K562 (cell line): ENCODE results near the gene TIMM17A. TPM values are rescaled to one million over a fixed set of nuclear protein-coding genes. Genes with fewer than 3 reads are reported as not detected.
A peak's percentile ranks its signal among the peaks of the same experiment; 100 is the strongest.
"Not testable (repeated sequence)": the region's sequence is repeated elsewhere in the genome, so short reads cannot be mapped to it uniquely, and the experiment has no call there.

Experiments
- ATAC-seq: fragments of 200-7000 bp; cut with Tn5 transposase; 3 replicates; pipeline ENCODE4 v1.9.1; 2020; ENCODE audit warnings: moderate library complexity
- BruUV-seq: library from RNA; stranded (reverse); fragments of 400-500 nt; replicated peaks from 2 replicates; lab custom pipeline; 2021; lab: Mats Ljungman, UMichigan
- CTCF ChIA-PET: fragments of 300-600 bp; formaldehyde crosslinking; extraction: SDS; loops from one replicate; lab custom pipeline; 2021; ENCODE audit warnings: low intra/inter-chr PET ratio; lab: Yijun Ruan, JAX
- POLR2A ChIA-PET: fragments of 300-600, 350-650 bp; sonication (Branson Sonifier 250); formaldehyde crosslinking; extraction: SDS; loops from one replicate; lab custom pipeline; 2021; ENCODE audit warnings: antibody characterized with exemption, inconsistent platforms; lab: Yijun Ruan, JAX
- DNase-seq, 4 experiments: peaks; one replicate each; pipeline versions ENCODE4 v3.0.0 to v3.0.0-alpha.2; 2011 to 2018; ENCODE audit warnings: low spot score in 3 of 4, mixed read lengths in 3 of 4; ENCODE audit errors: extremely low read depth in 1 of 4
- FAIRE-seq: peaks from 2 replicates; lab custom pipeline; 2011; peaks lifted over from hg19 to GRCh38; lab: Jason Lieb, UNC
- H2AFZ ChIP-seq: 2 replicates; pipeline ENCODE4 v1.6.0; 2011; ENCODE audit warnings: low read depth, low read length, control low read depth, inconsistent platforms
- H3K27ac ChIP-seq: fragments of 200-600 bp; 3 replicates; pipeline ENCODE4 v1.8.0; 2011; ENCODE audit warnings: low read depth, mild to moderate bottlenecking, control low read depth, inconsistent platforms, low read length, moderate library complexity, mixed read lengths; ENCODE audit errors: extremely low read depth
- H3K27me3 ChIP-seq, 2 experiments: fragments of 300-600 bp in 1 of 2; 2 replicates in 1 of 2; 3 replicates in 1 of 2; pipeline versions ENCODE4 v1.6.0 to v1.8.0; 2011; ENCODE audit warnings: inconsistent platforms in 2 of 2, low read length in 2 of 2, mild to moderate bottlenecking in 1 of 2, mixed read lengths in 1 of 2, moderate library complexity in 1 of 2; ENCODE audit not compliant: control insufficient read depth in 2 of 2, insufficient read depth in 2 of 2
- H3K36me3 ChIP-seq: fragments of 300-600 bp; 3 replicates; pipeline ENCODE4 v1.8.0; 2011; ENCODE audit warnings: mild to moderate bottlenecking, low read length, inconsistent platforms; ENCODE audit not compliant: control insufficient read depth, insufficient read depth
- H3K4me1 ChIP-seq, 2 experiments: fragments of 200-600 bp in 1 of 2; replicated peaks in 1 of 2; 2 replicates in 1 of 2; 3 replicates in 1 of 2; pipeline versions ENCODE4 v1.5.1 to v1.8.0; 2011; ENCODE audit warnings: inconsistent platforms in 2 of 2, low read length in 2 of 2, mild to moderate bottlenecking in 1 of 2, mixed read lengths in 1 of 2, moderate library complexity in 1 of 2; ENCODE audit not compliant: control insufficient read depth in 2 of 2, insufficient read depth in 2 of 2
- H3K4me2 ChIP-seq: 2 replicates; pipeline ENCODE4 v1.6.1; 2011; ENCODE audit warnings: low read length, control low read depth, inconsistent platforms, mixed read lengths; ENCODE audit not compliant: insufficient read depth
- H3K4me3 ChIP-seq: fragments of 200-600 bp; sonication (generic), shearing (Covaris generic); 2 replicates; pipeline ENCODE4 v1.5.1; 2016; ENCODE audit warnings: control low read depth, inconsistent platforms
- H3K79me2 ChIP-seq: fragments of 200-600 bp; 3 replicates; pipeline ENCODE4 v1.8.0; 2011; ENCODE audit warnings: low read length, inconsistent platforms; ENCODE audit not compliant: control insufficient read depth, insufficient read depth
- H3K9ac ChIP-seq, 2 experiments: 2 replicates each; pipeline versions ENCODE4 v1.6.0 to v1.6.1; 2011; ENCODE audit warnings: low read depth in 2 of 2, low read length in 2 of 2, control low read depth in 1 of 2, inconsistent platforms in 1 of 2, mild to moderate bottlenecking in 1 of 2, mixed read lengths in 1 of 2; ENCODE audit not compliant: insufficient read depth in 1 of 2
- H3K9me1 ChIP-seq: one replicate; pipeline ENCODE4 v1.6.0; 2011; ENCODE audit warnings: inconsistent platforms, mild to moderate bottlenecking, low read length, moderate library complexity; ENCODE audit not compliant: control insufficient read depth, insufficient read depth
- H3K9me3 ChIP-seq: replicated peaks from 2 replicates; pipeline ENCODE4 v1.5.1; 2011; ENCODE audit warnings: low read depth, low read length, inconsistent platforms; ENCODE audit not compliant: control insufficient read depth, insufficient read depth
- H4K20me1 ChIP-seq: replicated peaks from 2 replicates; pipeline ENCODE4 v1.6.1; 2011; ENCODE audit warnings: low read length, inconsistent platforms, mixed read lengths; ENCODE audit not compliant: control insufficient read depth, insufficient read depth
- ATF3 ChIP-seq, 2 experiments: fragments of 450-650 bp in 1 of 2; sonication (generic) in 1 of 2; formaldehyde crosslinking in 1 of 2; IDR thresholded peaks in 1 of 2; conservative IDR thresholded peaks in 1 of 2; 2 replicates each; pipeline versions ENCODE4 v1.6.1 to v1.8.1; 2016 to 2023; ENCODE audit warnings: mild to moderate bottlenecking in 2 of 2, moderate library complexity in 2 of 2, inconsistent platforms in 1 of 2, missing genetic modification reagents in 1 of 2
- C11orf30 ChIP-seq: fragments of 450-650 bp; IDR thresholded peaks from 2 replicates; pipeline ENCODE4 v1.6.1; 2016; ENCODE audit warnings: low read depth, mild to moderate bottlenecking
- CBFB ChIP-seq: sonication (generic); formaldehyde crosslinking; IDR thresholded peaks from 2 replicates; pipeline ENCODE4 v1.4.0; 2020; ENCODE audit warnings: mild to moderate bottlenecking, missing genetic modification reagents
- E2F1 ChIP-seq: sonication (generic); formaldehyde crosslinking; IDR thresholded peaks from 2 replicates; pipeline ENCODE4 v1.8.1; 2023; ENCODE audit warnings: mild to moderate bottlenecking, missing genetic modification reagents, moderate library complexity
- MAX ChIP-seq: sonication (generic); formaldehyde crosslinking; IDR thresholded peaks from 2 replicates; pipeline ENCODE4 v1.9.0; 2022; ENCODE audit warnings: mild to moderate bottlenecking, missing genetic modification reagents
- NFRKB ChIP-seq: fragments of 450-650 bp; IDR thresholded peaks from 2 replicates; pipeline ENCODE4 v1.6.1; 2016; ENCODE audit warnings: low read depth
- RBFOX2 ChIP-seq: fragments of 200-400 bp; formaldehyde crosslinking; IDR thresholded peaks from 2 replicates; pipeline ENCODE4 v1.6.1; 2017; ENCODE audit warnings: low read depth, mild to moderate bottlenecking, low read length, moderate library complexity
- SP1 ChIP-seq: sonication (generic); formaldehyde crosslinking; IDR thresholded peaks from 2 replicates; pipeline ENCODE4 v1.8.1; 2022; ENCODE audit warnings: mild to moderate bottlenecking, missing genetic modification reagents
- YBX1 ChIP-seq: fragments of 450-650 bp; IDR thresholded peaks from 2 replicates; pipeline ENCODE4 v1.7.1; 2016; ENCODE audit warnings: mild to moderate bottlenecking
- ZNF311 ChIP-seq: fragments of 250-450 bp; sonication (Bioruptor Pico); IDR thresholded peaks from 2 replicates; pipeline ENCODE4 v1.4.0; 2020; ENCODE audit warnings: mild to moderate bottlenecking, moderate library complexity
- WGBS: fragments of 100-300 bp; shearing (Covaris generic); methylation state at CpG from one replicate; pipeline ENCODE4 v1.1.6; 2016; ENCODE audit warnings: low coverage, mixed read lengths; ENCODE audit not compliant: insufficient coverage; ENCODE audit errors: missing lambda C conversion rate; 5-methylcytosine and 5-hydroxymethylcytosine counted together
- in situ Hi-C: fragments of 300-500 bp; cut with MboI; formaldehyde crosslinking; loops from 4 replicates; pipeline ENCODE4 v1.15.0; 2018; ENCODE audit warnings: inconsistent platforms, mixed read lengths
- intact Hi-C: fragments of 100-400 bp; cut with micrococcal nuclease; formaldehyde crosslinking; loops from 2 replicates; pipeline ENCODE4 v1.14.2; 2022
- polyA plus RNA-seq, 8 experiments: library from polyadenylated mRNA; depleted of rRNA in 4 of 8; stranded (reverse) in 5 of 8; unstranded in 3 of 8; fragments of >200 nt; fragmentation: Nextera tagmentation in 2 of 8; fragmentation: Illumina TruSeq in 1 of 8; extraction: Ambion mirVana in 2 of 8; extraction: Trizol in 1 of 8; gene quantifications; 2 replicates each; pipeline versions ENCODE4 v1.2.1 to v1.2.3, GENCODE V29; 2011 to 2014; ENCODE audit warnings: inconsistent platforms in 1 of 8, missing spikeins in 1 of 8
- total RNA-seq, 7 experiments: library from RNA; depleted of rRNA in 6 of 7; stranded (reverse); fragments of >200 nt in 6 of 7; fragmentation: Illumina TruSeq in 2 of 7; extraction: Trizol in 2 of 7; gene quantifications; 2 replicates each; pipeline versions ENCODE4 v1.2.1 to v1.2.3, GENCODE V29; 2011 to 2021; ENCODE audit warnings: low replicate concordance in 1 of 7

The TIMM17A gene
- total and polyA plus RNA-seq, 9 of the 15 experiments (the other 6 are each of a cell fraction or from before 2014, with no cell fraction given) = 116 to 744 (median 180) TPM

GRCh38 chr1:201955729-201956143 lies 433 bp downstream of the TIMM17A start (continued):
- TF ChIP-seq YBX1 (no peak), ZNF311 (CRISPR knock-in tag) (no peak)

GRCh38 chr1:201958348-201958747 lies 3.0 kb downstream of the TIMM17A start:
- H3K27ac ChIP-seq = no peak overlapping the region
- H3K9me1 ChIP-seq = peaks cover 4% of the 10 kb centered on the region
- FAIRE-seq (no peak), ATAC-seq (no peak), DNase-seq (no peak)
- no peak overlapping the region for H3K4me2 ChIP-seq
- no peak overlapping the region for H3K4me3 ChIP-seq
- H3K9me3 ChIP-seq = no peaks in the 10 kb centered on the region
- H3K36me3 ChIP-seq = peaks cover 73% of the 10 kb centered on the region
- peaks cover 73% of the 10 kb centered on the region for H3K79me2 ChIP-seq
- H4K20me1 ChIP-seq = 0 out of 2 replicates have a peak, but pooled peaks cover 2% of the 10 kb centered on the region
- ChIA-PET POLR2A (interaction anchor here (0.6 to 1.5 kb wide), 6 partner anchors 8 to 77 kb away, joined by 3 to 7 read pairs (median 4); partner anchors contain the start of gene LMOD1), CTCF (no interaction called here)
- no peaks in the 10 kb centered on the region for H3K27me3 ChIP-seq
- peaks cover 12 to 13% of the 10 kb centered on the region in 2 experiments; a peak in 3 of 5 replicates for H3K4me1 ChIP-seq
- in situ Hi-C loops = no loop called here
- no TSS peak for BruUV-seq
- WGBS = 98% methylated on average over 5 of the region's 5 CpGs
- no peak overlapping the region for H2AFZ ChIP-seq
- 0 out of 2 replicates have a peak, but pooled peaks have one; percentile 2 for TF ChIP-seq CBFB
- no peak for TF ChIP-seq C11orf30
- TF ChIP-seq MAX (CRISPR knock-in tag) = peak; percentile 34; the same call in 1 of the 2 replicates
- TF ChIP-seq E2F1 (CRISPR knock-in tag) = peak; percentile 69; the same call in 1 of the 2 replicates
- peak; percentile 39; the same call in 1 of the 2 replicates for TF ChIP-seq RBFOX2
- 0 out of 2 replicates have a peak, but pooled peaks have one; percentile 31 for TF ChIP-seq SP1 (CRISPR knock-in tag)
- TF ChIP-seq NFRKB = no peak
- TF ChIP-seq ATF3 (IDR thresholded peaks at IDR 0.05) = no peak
- TF ChIP-seq ATF3 (CRISPR knock-in tag; conservative IDR thresholded peaks at IDR 0.05) = 0 out of 2 replicates have a peak, but pooled peaks have one; percentile 25
- H3K9ac ChIP-seq = peak overlapping the region in 1 of 2 experiments; percentile 27; a peak in 1 of 4 replicates
- intact Hi-C loops = no loop called here

- 98% methylated on average over 10 of the region's 10 CpGs for WGBS
- H3K9ac ChIP-seq, CTCF ChIA-PET, H3K4me2 ChIP-seq, H3K4me1 ChIP-seq, FAIRE-seq, H3K27me3 ChIP-seq, H3K4me3 ChIP-seq, H3K9me3 ChIP-seq, H2AFZ ChIP-seq, H4K20me1 ChIP-seq, intact Hi-C loops, H3K27ac ChIP-seq, BruUV-seq, DNase-seq, in situ Hi-C loops, ATAC-seq, H3K9me1 ChIP-seq: not testable (repeated sequence)
- peaks cover 89% of the 10 kb centered on the region for H3K36me3 ChIP-seq
- POLR2A ChIA-PET = interaction anchor here (0.7 to 6.2 kb wide), 7 partner anchors 8 to 50 kb away, joined by 3 to 54 read pairs (median 6); partner anchors contain the start of genes LMOD1, RNPEP and TIMM17A
- peaks cover 63% of the 10 kb centered on the region for H3K79me2 ChIP-seq
Measured at GRCh38 chr1:201962382-201962781, 7.1 kb downstream of the TIMM17A start.
